ENCODE measurements around the gene MAPT.

Gene MAPT

DNA sequence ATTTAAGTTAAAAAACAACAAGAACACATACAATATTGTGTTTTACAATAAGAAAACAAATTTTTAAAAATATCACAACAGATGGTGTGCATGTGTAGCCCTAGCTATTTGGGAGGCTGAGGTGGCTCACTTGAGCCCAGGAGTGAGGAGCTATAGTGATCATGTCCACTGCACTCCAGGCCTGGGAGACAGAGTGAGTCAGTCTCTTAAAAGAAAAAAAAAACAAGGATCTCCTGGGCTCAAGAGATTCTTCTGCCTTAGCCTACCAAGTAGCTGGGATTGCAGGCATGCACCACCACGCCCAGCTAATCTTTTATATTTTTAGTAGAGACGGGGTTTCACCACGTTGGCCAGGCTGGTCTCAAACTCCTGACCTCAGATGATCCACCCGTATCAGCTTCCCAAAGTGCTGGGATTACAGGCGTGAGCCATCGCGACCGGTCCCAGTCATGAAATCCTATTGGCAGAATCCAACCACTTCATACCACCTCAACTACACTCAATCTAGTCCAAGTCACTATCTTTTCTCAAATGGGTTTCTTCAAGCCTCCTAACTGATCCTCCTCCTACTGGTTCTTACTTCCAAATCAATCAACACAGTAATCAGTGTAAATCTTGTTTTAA lies 159.7 kb downstream of the MAPT start:
- no peak for TF ChIP-seq EZH2phosphoT487 (IDR thresholded peaks at IDR 0.05; ENCODE audit: borderline replicate concordance, low read length)
- TF ChIP-seq, protein P1, sequence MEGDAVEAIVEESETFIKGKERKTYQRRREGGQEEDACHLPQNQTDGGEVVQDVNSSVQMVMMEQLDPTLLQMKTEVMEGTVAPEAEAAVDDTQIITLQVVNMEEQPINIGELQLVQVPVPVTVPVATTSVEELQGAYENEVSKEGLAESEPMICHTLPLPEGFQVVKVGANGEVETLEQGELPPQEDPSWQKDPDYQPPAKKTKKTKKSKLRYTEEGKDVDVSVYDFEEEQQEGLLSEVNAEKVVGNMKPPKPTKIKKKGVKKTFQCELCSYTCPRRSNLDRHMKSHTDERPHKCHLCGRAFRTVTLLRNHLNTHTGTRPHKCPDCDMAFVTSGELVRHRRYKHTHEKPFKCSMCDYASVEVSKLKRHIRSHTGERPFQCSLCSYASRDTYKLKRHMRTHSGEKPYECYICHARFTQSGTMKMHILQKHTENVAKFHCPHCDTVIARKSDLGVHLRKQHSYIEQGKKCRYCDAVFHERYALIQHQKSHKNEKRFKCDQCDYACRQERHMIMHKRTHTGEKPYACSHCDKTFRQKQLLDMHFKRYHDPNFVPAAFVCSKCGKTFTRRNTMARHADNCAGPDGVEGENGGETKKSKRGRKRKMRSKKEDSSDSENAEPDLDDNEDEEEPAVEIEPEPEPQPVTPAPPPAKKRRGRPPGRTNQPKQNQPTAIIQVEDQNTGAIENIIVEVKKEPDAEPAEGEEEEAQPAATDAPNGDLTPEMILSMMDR (IDR thresholded peaks at IDR 0.05; ENCODE audit: low read depth, low read length, poor library complexity, severe bottlenecking), result no peak
- no peaks in the 10 kb centered on the region for H4K20me1 ChIP-seq (ENCODE audit: control insufficient read depth, insufficient read depth, low read depth, low read length)
- no peaks in the 10 kb centered on the region for H3K9me3 ChIP-seq (ENCODE audit: control insufficient read depth, insufficient read depth, low read length)
- no peaks in the 10 kb centered on the region for H3F3A ChIP-seq (ENCODE audit: control insufficient read depth, insufficient read depth)
- H3K9me2 ChIP-seq (replicated peaks; ENCODE audit: control insufficient read depth, low read length), result no peaks in the 10 kb centered on the region
- no peaks in the 10 kb centered on the region for H3K27me3 ChIP-seq (ENCODE audit: control insufficient read depth, low read length)
- H3K27ac ChIP-seq (ENCODE audit: low read depth, low read length), result no peak overlapping the region
- H3K79me2 ChIP-seq (ENCODE audit: control insufficient read depth, low read length), result peaks cover 6% of the 10 kb centered on the region
- H3K4me2 ChIP-seq (ENCODE audit: low read length), result no peak overlapping the region
- H3K4me1 ChIP-seq (ENCODE audit: control insufficient read depth, low read length), result no peaks in the 10 kb centered on the region
- no peak overlapping the region for H3K4me3 ChIP-seq (ENCODE audit: low read length)
- peaks cover 56% of the 10 kb centered on the region for H3K36me3 ChIP-seq (ENCODE audit: control insufficient read depth, low read length)

- Histone ChIP-seq H4K20me1 (ENCODE audit: control insufficient read depth, insufficient read depth, low read depth, low read length) (no peaks in the 10 kb centered on the region), H3K9me3 (ENCODE audit: control insufficient read depth, insufficient read depth, low read length) (no peaks in the 10 kb centered on the region), H3K27me3 (ENCODE audit: control insufficient read depth, low read length) (no peaks in the 10 kb centered on the region), H3K4me3 (ENCODE audit: low read length) (no peak overlapping the region), H3K79me2 (ENCODE audit: control insufficient read depth, low read length) (peaks cover 9% of the 10 kb centered on the region; the same call in 1 of the 2 replicates), H3K36me3 (ENCODE audit: control insufficient read depth, low read length) (peaks cover 48% of the 10 kb centered on the region), H3K4me2 (ENCODE audit: low read length) (no peak overlapping the region), H3F3A (ENCODE audit: control insufficient read depth, insufficient read depth) (no peaks in the 10 kb centered on the region), H3K4me1 (ENCODE audit: control insufficient read depth, low read length) (no peaks in the 10 kb centered on the region), H3K9me2 (replicated peaks; ENCODE audit: control insufficient read depth, low read length) (no peaks in the 10 kb centered on the region), H3K27ac (ENCODE audit: low read depth, low read length) (no peak overlapping the region)
- TF ChIP-seq EZH2phosphoT487 (IDR thresholded peaks at IDR 0.05; ENCODE audit: borderline replicate concordance, low read length), result no peak
- TF ChIP-seq, protein P1 (IDR thresholded peaks at IDR 0.05; ENCODE audit: low read depth, low read length, poor library complexity, severe bottlenecking), result no peak
Measured at GRCh38 chr17:46056800-46057304, 162.5 kb downstream of the MAPT start.

- Histone ChIP-seq H3K27ac (ENCODE audit: low read depth, low read length) (no peak overlapping the region), H3K79me2 (ENCODE audit: control insufficient read depth, low read length) (peaks cover 9% of the 10 kb centered on the region; the same call in 1 of the 2 replicates), H3K36me3 (ENCODE audit: control insufficient read depth, low read length) (peaks cover 43% of the 10 kb centered on the region), H3K9me3 (ENCODE audit: control insufficient read depth, insufficient read depth, low read length) (no peaks in the 10 kb centered on the region), H3K27me3 (ENCODE audit: control insufficient read depth, low read length) (no peaks in the 10 kb centered on the region), H3K9me2 (replicated peaks; ENCODE audit: control insufficient read depth, low read length) (no peaks in the 10 kb centered on the region), H3K4me2 (ENCODE audit: low read length) (no peak overlapping the region), H3F3A (ENCODE audit: control insufficient read depth, insufficient read depth) (no peaks in the 10 kb centered on the region), H3K4me1 (ENCODE audit: control insufficient read depth, low read length) (no peaks in the 10 kb centered on the region), H3K4me3 (ENCODE audit: low read length) (no peak overlapping the region), H4K20me1 (ENCODE audit: control insufficient read depth, insufficient read depth, low read depth, low read length) (no peaks in the 10 kb centered on the region)
- no peak for TF ChIP-seq EZH2phosphoT487 (IDR thresholded peaks at IDR 0.05; ENCODE audit: borderline replicate concordance, low read length)
- TF ChIP-seq, protein P1 (IDR thresholded peaks at IDR 0.05; ENCODE audit: low read depth, low read length, poor library complexity, severe bottlenecking), result no peak
Measured at GRCh38 chr17:46057366-46057765, 163.0 kb downstream of the MAPT start.
